Vein endothelial cell (primary cell): ENCODE measurements around the gene MRPS7. TPM values are rescaled to one million over a fixed set of nuclear protein-coding genes. Genes with fewer than 3 reads are reported as not detected.

Source experiments
- total RNA-seq: library from RNA; depleted of rRNA; stranded (reverse); fragments of >200 nt; gene quantifications from 2 replicates; pipeline ENCODE4 v1.2.3, GENCODE V29; 2012

Gene MRPS7
- 75.5 and 79.7 TPM in 2 replicates for total RNA-seq

DNA sequence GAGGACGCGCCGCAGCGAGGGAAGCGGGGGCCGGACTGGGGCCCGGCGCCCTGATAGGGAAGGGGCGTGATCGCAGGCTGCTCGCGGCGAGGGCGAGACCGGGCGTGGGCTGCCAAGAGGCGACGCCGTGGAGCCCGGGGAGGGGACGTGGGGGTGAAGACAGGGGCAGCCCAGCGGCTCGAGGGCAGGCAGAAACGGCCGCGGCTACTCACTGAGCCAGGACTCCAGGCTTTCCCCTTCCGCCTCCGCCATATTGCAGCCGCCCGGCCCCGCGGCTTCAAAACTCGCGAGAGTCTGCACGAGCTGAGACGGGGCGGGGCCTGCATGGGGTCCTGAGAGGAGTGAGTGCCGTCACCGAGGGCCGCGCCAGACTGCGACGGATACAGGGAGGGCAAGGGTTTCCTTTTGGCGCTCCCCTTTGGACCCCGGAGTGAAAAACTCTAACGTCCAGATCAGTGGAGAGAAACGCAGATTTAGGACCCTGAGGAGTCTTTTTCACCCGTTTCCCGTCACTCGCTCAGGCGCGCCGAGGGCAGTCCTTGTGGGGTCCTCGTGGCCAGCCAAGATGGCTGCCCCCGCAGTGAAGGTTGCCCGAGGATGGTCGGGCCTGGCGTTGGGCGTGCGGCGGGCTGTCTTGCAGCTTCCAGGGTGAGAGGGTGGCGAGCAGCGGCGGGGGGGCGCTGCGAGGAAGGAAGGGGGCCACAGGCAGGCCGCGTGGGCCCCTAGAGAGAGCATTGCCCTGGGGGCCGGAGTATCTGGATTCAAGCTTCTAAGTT lies at the start of gene MRPS7, which contains the start of gene GGA3:
TSS of gene MRPS7 (plus strand) at position 544 of the 776 bp plus-strand sequence. CDS start at position 566, 22 bp downstream.
TSS of gene GGA3 (minus strand) at position 271 of the 776 bp plus-strand sequence. CDS start at position 252, 19 bp downstream.

DNA sequence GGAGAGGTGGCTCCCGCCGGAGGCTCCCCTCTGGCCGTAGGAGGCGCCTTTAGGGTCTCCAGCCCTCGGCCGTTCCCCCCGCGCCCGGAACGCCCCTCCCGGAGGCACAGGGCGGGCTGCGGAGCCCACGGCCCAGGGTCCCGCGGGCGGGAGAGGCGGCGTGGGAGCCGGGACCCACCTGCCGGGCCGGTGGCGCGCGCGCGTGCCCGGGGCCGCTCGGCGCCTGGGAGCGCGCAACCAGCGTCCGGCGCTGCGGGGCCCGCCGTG lies 9.2 kb downstream of the MRPS7 start, which contains the start of gene MIF4GD:
TSS of gene MIF4GD (minus strand) at position 266 of the 267 bp plus-strand sequence. CDS start 1,036 bp downstream, outside the sequence.

DNA sequence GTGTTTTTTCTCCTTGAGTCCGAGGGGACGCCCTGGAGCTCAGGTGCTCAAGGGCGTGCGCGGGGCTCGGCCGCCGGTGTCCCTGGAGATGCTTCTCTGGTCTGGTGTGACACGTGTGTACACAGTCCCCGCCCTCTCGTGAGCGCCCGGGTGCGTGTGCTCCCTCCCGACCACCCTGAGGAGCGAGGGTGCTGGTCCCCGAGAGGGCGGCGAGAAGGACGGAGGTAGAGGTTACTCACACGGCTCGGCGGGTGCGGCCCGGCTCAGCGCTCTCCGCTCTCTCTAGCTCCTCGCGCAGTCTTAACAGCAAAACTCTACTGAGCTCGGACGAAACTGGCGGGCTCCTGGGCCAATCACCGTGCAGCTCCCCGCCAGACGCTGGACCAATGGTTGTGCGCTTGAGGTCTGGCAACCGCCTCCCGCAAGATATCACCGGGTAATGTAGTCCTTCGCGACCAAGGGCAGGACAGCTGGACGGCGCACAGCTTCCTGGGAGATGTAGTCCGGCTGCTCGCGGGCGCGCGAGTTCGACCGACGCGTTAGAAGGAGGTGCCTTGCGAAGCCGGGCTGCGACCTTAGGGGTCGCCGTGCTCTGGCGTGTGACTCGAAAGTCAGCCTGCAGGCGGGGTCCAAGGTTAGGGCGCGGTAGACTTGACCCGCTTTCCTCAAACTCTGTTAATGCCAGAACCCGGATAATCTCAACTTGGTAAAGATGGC lies 27.6 kb downstream of the MRPS7 start, which contains the start of gene SLC25A19:
TSS of gene SLC25A19 (minus strand) at position 319 of the 717 bp plus-strand sequence. CDS start 2,669 bp downstream, outside the sequence.

Other genes with a start within 250 kb of the MRPS7 start
- 27.8 and 36.3 TPM in 2 replicates for gene MRPL58, start 249.2 kb upstream of the MRPS7 start, total RNA-seq
- 221 and 231 TPM in 2 replicates for gene ATP5PD, start 214.9 kb upstream of the MRPS7 start, total RNA-seq
- gene KCTD2, start 214.7 kb upstream of the MRPS7 start, total RNA-seq = 17.3 and 19.7 TPM in 2 replicates
- 12.0 and 23.8 TPM in 2 replicates for gene SLC16A5, start 173.9 kb upstream of the MRPS7 start, total RNA-seq
- 4.1 and 4.6 TPM in 2 replicates for gene ARMC7, start 151.9 kb upstream of the MRPS7 start, total RNA-seq
- gene NT5C, start 130.1 kb upstream of the MRPS7 start, total RNA-seq = 31.2 and 38.9 TPM in 2 replicates
- gene JPT1, start 107.4 kb upstream of the MRPS7 start, total RNA-seq = 264 and 322 TPM in 2 replicates
- gene SUMO2, start 78.9 kb upstream of the MRPS7 start, total RNA-seq = 96.8 and 106 TPM in 2 replicates
- gene NUP85, start 56.2 kb upstream of the MRPS7 start, total RNA-seq = 39.8 and 59.0 TPM in 2 replicates
- gene GGA3, start 273 bp upstream of the MRPS7 start, total RNA-seq = 18.6 and 20.5 TPM in 2 replicates
- 11.6 and 13.7 TPM in 2 replicates for gene MIF4GD, start 9.4 kb downstream of the MRPS7 start, total RNA-seq
- 10.1 and 13.5 TPM in 2 replicates for gene SLC25A19, start 27.6 kb downstream of the MRPS7 start, total RNA-seq
- 105 and 113 TPM in 2 replicates for gene GRB2, start 143.8 kb downstream of the MRPS7 start, total RNA-seq
- gene TMEM94, start 194.8 kb downstream of the MRPS7 start, total RNA-seq = 42.9 and 56.2 TPM in 2 replicates